ENCODE measurements around the gene OR1J2.
"Not testable (repeated sequence)": the region's sequence is repeated elsewhere in the genome, so short reads cannot be mapped to it uniquely, and the experiment has no call there.

OR1J2 gene

GRCh38 chr9:122519376-122519775 is 8.8 kb downstream of the OR1J2 start:
- ATAC-seq (ENCODE audit: low read depth): no peak
- Mint-ChIP-seq H3K4me3 (no peak overlapping the region), H3K36me3 (no peaks in the 10 kb centered on the region), H3K4me1 (no peaks in the 10 kb centered on the region), H3K9me3 (no peaks in the 10 kb centered on the region), H3K27me3 (peaks cover 7% of the 10 kb centered on the region), H3K27ac (no peak overlapping the region)
- DNase-seq (ENCODE audit: low spot score in 2 of 2): no peak

- no peak overlapping the region for H3K27ac Mint-ChIP-seq
- peaks cover 15% of the 10 kb centered on the region for H3K27me3 Mint-ChIP-seq
- H3K9me3 Mint-ChIP-seq: no peaks in the 10 kb centered on the region
- no peak for DNase-seq (ENCODE audit: low spot score in 2 of 2)
- no peak for ATAC-seq (ENCODE audit: low read depth)
- H3K4me3 Mint-ChIP-seq: no peak overlapping the region
- no peaks in the 10 kb centered on the region for H3K36me3 Mint-ChIP-seq
- no peaks in the 10 kb centered on the region for H3K4me1 Mint-ChIP-seq
These were observed 16.0 kb downstream of the OR1J2 start for GRCh38 chr9:122526602-122527001.

GRCh38 chr9:122527193-122527592 is 16.6 kb downstream of the OR1J2 start, which contains the start of gene OR1N1:
TSS of gene OR1N1 (minus strand) at chr9:122527293. CDS start at chr9:122527293, 0 bp downstream.
- no peak for DNase-seq (ENCODE audit: low spot score in 2 of 2)
- no peak within 1 kb of the TSS for H3K4me3 Mint-ChIP-seq
- no peaks in the 10 kb centered on the region for H3K9me3 Mint-ChIP-seq
- ATAC-seq (ENCODE audit: low read depth): no peak
- H3K27me3 Mint-ChIP-seq: peaks cover 15% of the 10 kb centered on the region
- H3K27ac Mint-ChIP-seq: no peak within 1 kb of the TSS
- no peaks in the 10 kb centered on the region for H3K4me1 Mint-ChIP-seq
- no peaks in the 10 kb centered on the region for H3K36me3 Mint-ChIP-seq

- H3K4me3 Mint-ChIP-seq: not testable (repeated sequence)
These were observed 20.6 kb downstream of the OR1J2 start for GRCh38 chr9:122531157-122531556.

GRCh38 chr9:122536134-122536533 is 25.5 kb downstream of the OR1J2 start:
- no peak overlapping the region for H3K27ac Mint-ChIP-seq
- H3K36me3 Mint-ChIP-seq: no peaks in the 10 kb centered on the region

More at GRCh38 chr9:122531157-122531556, 20.6 kb downstream of the OR1J2 start:
- not testable (repeated sequence) for H3K27ac Mint-ChIP-seq; DNase-seq (ENCODE audit: low spot score in 2 of 2); H3K9me3 Mint-ChIP-seq; ATAC-seq (ENCODE audit: low read depth); H3K4me1 Mint-ChIP-seq; H3K36me3 Mint-ChIP-seq
- peaks cover 16% of the 10 kb centered on the region for H3K27me3 Mint-ChIP-seq

GRCh38 chr9:122537066-122537465 is 26.5 kb downstream of the OR1J2 start:
- not testable (repeated sequence) for H3K36me3 Mint-ChIP-seq; H3K27ac Mint-ChIP-seq; H3K9me3 Mint-ChIP-seq; ATAC-seq (ENCODE audit: low read depth); H3K27me3 Mint-ChIP-seq; DNase-seq (ENCODE audit: low spot score in 2 of 2); H3K4me1 Mint-ChIP-seq; H3K4me3 Mint-ChIP-seq

More at GRCh38 chr9:122536134-122536533, 25.5 kb downstream of the OR1J2 start:
- H3K4me1 Mint-ChIP-seq: no peaks in the 10 kb centered on the region
- peaks cover 3% of the 10 kb centered on the region for H3K9me3 Mint-ChIP-seq
- no peak for ATAC-seq (ENCODE audit: low read depth)
- H3K4me3 Mint-ChIP-seq: no peak overlapping the region
- DNase-seq (ENCODE audit: low spot score in 2 of 2): no peak
- peaks cover 7% of the 10 kb centered on the region for H3K27me3 Mint-ChIP-seq

- Mint-ChIP-seq H3K4me3 (no peak overlapping the region), H3K4me1 (no peaks in the 10 kb centered on the region), H3K9me3 (peaks cover 3% of the 10 kb centered on the region), H3K27me3 (peaks cover 3% of the 10 kb centered on the region), H3K36me3 (no peaks in the 10 kb centered on the region), H3K27ac (no peak overlapping the region)
- ATAC-seq (ENCODE audit: low read depth): no peak
- DNase-seq (ENCODE audit: low spot score in 2 of 2): no peak
These were observed 28.2 kb downstream of the OR1J2 start for GRCh38 chr9:122538757-122539156.

- Mint-ChIP-seq H3K4me3 (no peak overlapping the region), H3K27ac (no peak overlapping the region), H3K36me3 (no peaks in the 10 kb centered on the region), H3K4me1 (no peaks in the 10 kb centered on the region), H3K27me3 (peaks cover 4% of the 10 kb centered on the region), H3K9me3 (peaks cover 6% of the 10 kb centered on the region)
- ATAC-seq (ENCODE audit: low read depth) (no peak), DNase-seq (ENCODE audit: low spot score in 2 of 2) (no peak)
These were observed 35.6 kb downstream of the OR1J2 start for GRCh38 chr9:122546196-122546595.

- no peak for DNase-seq (ENCODE audit: low spot score in 2 of 2)
- H3K4me3 Mint-ChIP-seq: no peak overlapping the region
- ATAC-seq (ENCODE audit: low read depth): no peak
- H3K4me1 Mint-ChIP-seq: no peaks in the 10 kb centered on the region
- H3K9me3 Mint-ChIP-seq: peaks cover 6% of the 10 kb centered on the region
- peaks cover 11% of the 10 kb centered on the region for H3K27me3 Mint-ChIP-seq
- H3K27ac Mint-ChIP-seq: no peak overlapping the region
- no peaks in the 10 kb centered on the region for H3K36me3 Mint-ChIP-seq
These were observed 40.8 kb downstream of the OR1J2 start for GRCh38 chr9:122551371-122551770.

- no peak for DNase-seq (ENCODE audit: low spot score in 2 of 2)
- ATAC-seq (ENCODE audit: low read depth): no peak
- no peak within 1 kb of the TSS for H3K27ac Mint-ChIP-seq
- no peaks in the 10 kb centered on the region for H3K4me1 Mint-ChIP-seq
- no peaks in the 10 kb centered on the region for H3K36me3 Mint-ChIP-seq
- peaks cover 11% of the 10 kb centered on the region for H3K27me3 Mint-ChIP-seq
- peaks cover 6% of the 10 kb centered on the region for H3K9me3 Mint-ChIP-seq
- no peak within 1 kb of the TSS for H3K4me3 Mint-ChIP-seq
These were observed 42.2 kb downstream of the OR1J2 start, which contains the start of gene OR1N2 for GRCh38 chr9:122552812-122553211. TSS of gene OR1N2 (plus strand) at chr9:122553112. CDS start at chr9:122553212, 100 bp downstream.
